ENCODE data around the gene PPP2R2C. TPM values are rescaled to one million over a fixed set of nuclear protein-coding genes. Genes with fewer than 3 reads are reported as not detected.

The PPP2R2C gene
- total and polyA plus RNA-seq, 2 of the 4 experiments (the other 2 are of a cell fraction) = 0.03 TPM; not detected in 1

- ChIA-PET POLR2A (ENCODE audit: unreplicated experiment) (no interaction called here), CTCF (no interaction called here)
- H3K36me3 ChIP-seq (ENCODE audit: control insufficient read depth, insufficient read depth, low read length) = no peaks in the 10 kb centered on the region
- peaks cover 13% of the 10 kb centered on the region for H3K27me3 ChIP-seq (ENCODE audit: control insufficient read depth, insufficient read depth, low read length)
- no peak overlapping the region for H2BK20ac ChIP-seq (ENCODE audit: low read depth, low read length)
- H3K56ac ChIP-seq (ENCODE audit: extremely low read depth, insufficient read depth, low read length) = no peak overlapping the region
- H4K91ac ChIP-seq (ENCODE audit: insufficient read depth, low read depth, low read length) = no peak overlapping the region
- H2AK9ac ChIP-seq (replicated peaks; ENCODE audit: low read depth, low read length, poor library complexity) = no peak overlapping the region
- no peak overlapping the region for H3K9ac ChIP-seq (ENCODE audit: low read depth, low read length)
- BruUV-seq (replicated peaks) = no TSS peak
- H3K4ac ChIP-seq (ENCODE audit: low read depth, low read length) = no peak overlapping the region
- intact Hi-C loops (cut with micrococcal nuclease) = no loop called here
- no peak for ATAC-seq (ENCODE audit: low read depth)
- no peak overlapping the region for H3K18ac ChIP-seq (ENCODE audit: low read depth, low read length)
- no peak overlapping the region for H3K27ac ChIP-seq (ENCODE audit: insufficient read depth, low read length)
- H3K23ac ChIP-seq (ENCODE audit: low read depth, low read length) = no peak overlapping the region
- peaks cover 2% of the 10 kb centered on the region; the same call in 1 of the 2 replicates for H3K4me1 ChIP-seq (ENCODE audit: control insufficient read depth, insufficient read depth, low read length)
- no peak overlapping the region for H3K4me3 ChIP-seq (ENCODE audit: insufficient read depth, low read depth, low read length)
- no peak overlapping the region for H2AFZ ChIP-seq (replicated peaks; ENCODE audit: low read length, poor library complexity)
- no peak overlapping the region for H2AK5ac ChIP-seq (ENCODE audit: low read depth, low read length)
- no peaks in the 10 kb centered on the region for H3K9me3 ChIP-seq (ENCODE audit: control insufficient read depth, insufficient read depth, low read length)
- no peak overlapping the region for H2BK5ac ChIP-seq (ENCODE audit: low read depth, low read length, poor library complexity, severe bottlenecking)
- H3K14ac ChIP-seq (replicated peaks; ENCODE audit: low read depth, low read length) = no peak overlapping the region
- H3K9me1 ChIP-seq (ENCODE audit: insufficient read depth, low read length) = no peaks in the 10 kb centered on the region
- H3K4me2 ChIP-seq (ENCODE audit: low read depth, low read length) = no peak overlapping the region
- no CpG with 5 or more reads among the region's 4 CpGs for WGBS, 2 experiments (ENCODE audit: extremely low coverage in 2 of 2, insufficient read length in 1 of 2)
- in situ Hi-C loops (cut with MboI; ENCODE audit: low sequenced_read_pairs) = no loop called here
- H4K8ac ChIP-seq (ENCODE audit: low read depth in 2 of 2, low read length in 2 of 2) = no peak overlapping the region
- dilution Hi-C loops (cut with HindIII; ENCODE audit: low sequenced_read_pairs, unreplicated experiment) = no loop called here
- DNase-seq = no peak
- H3K79me1 ChIP-seq (ENCODE audit: low read depth in 1 of 2, low read length in 2 of 2) = no peaks in the 10 kb centered on the region
- no peak overlapping the region for H4K5ac ChIP-seq (ENCODE audit: low read depth, low read length)
- H4K20me1 ChIP-seq (ENCODE audit: insufficient read depth, low read length) = no peaks in the 10 kb centered on the region
- TF ChIP-seq NFE2L2 (IDR thresholded peaks at IDR 0.05; ENCODE audit: low read depth, low read length) (no peak), RAD21 (IDR thresholded peaks at IDR 0.05; ENCODE audit: low read length) (no peak), CHD1 (IDR thresholded peaks at IDR 0.05; ENCODE audit: low read depth, low read length) (no peak), SMC3 (IDR thresholded peaks at IDR 0.05; ENCODE audit: low read depth, low read length) (no peak), POLR2A (IDR thresholded peaks at IDR 0.05; ENCODE audit: low read depth, low read length) (no peak), RCOR1 (IDR thresholded peaks at IDR 0.05; ENCODE audit: insufficient replicate concordance, low read length) (no peak), MAFK (IDR thresholded peaks at IDR 0.05; ENCODE audit: low read depth, low read length) (no peak), CEBPB (IDR thresholded peaks at IDR 0.05; ENCODE audit: low read depth, low read length) (no peak), BHLHE40 (IDR thresholded peaks at IDR 0.05; ENCODE audit: low read depth, low read length) (no peak), MAZ (IDR thresholded peaks at IDR 0.05; ENCODE audit: borderline replicate concordance, low read depth, low read length) (no peak), USF2 (IDR thresholded peaks at IDR 0.05; ENCODE audit: low read depth, low read length) (no peak)
- H2BK120ac ChIP-seq (ENCODE audit: low read depth, low read length) = no peak overlapping the region
- no peak overlapping the region for H2BK15ac ChIP-seq (ENCODE audit: low read depth, low read length)
These were observed 124.0 kb downstream of the PPP2R2C start for GRCh38 chr4:6348408-6348807.

Measured in IMR-90 (cell line).